SU-DHL-6 (cell line): ENCODE results near the gene CDKL4.

Experiments
- H2AFZ ChIP-seq: fragments of 200-600 bp; sonication (generic); 2 replicates; pipeline ENCODE4 v1.6.1; 2014; ENCODE audit warnings: low read depth, mild to moderate bottlenecking, moderate library complexity, mixed read lengths, antibody characterized with exemption, low read length; ENCODE audit not compliant: severe bottlenecking
- H3F3A ChIP-seq: fragments of 200-600 bp; shearing (Covaris generic); 2 replicates; pipeline ENCODE4 v1.6.0; 2016; ENCODE audit warnings: antibody characterized with exemption, mild to moderate bottlenecking; ENCODE audit not compliant: insufficient read depth
- H3K27ac ChIP-seq: fragments of 200-600 bp; sonication (generic); 2 replicates; pipeline ENCODE4 v1.5.1; 2016; ENCODE audit warnings: low read depth, mild to moderate bottlenecking, low read length, moderate library complexity, mixed read lengths
- H3K27me3 ChIP-seq: fragments of 200-600 bp; sonication (generic), shearing (Covaris generic); 2 replicates; pipeline ENCODE4 v1.6.0; 2014; ENCODE audit warnings: mild to moderate bottlenecking, low read length
- H3K36me3 ChIP-seq: fragments of 200-600 bp; sonication (generic); 2 replicates; pipeline ENCODE4 v1.6.1; 2014; ENCODE audit warnings: mild to moderate bottlenecking, low read length, mixed read lengths
- H3K4me2 ChIP-seq: fragments of 300-600, 200-600 bp; shearing (Covaris generic), sonication (generic); 2 replicates; pipeline ENCODE4 v1.6.0; 2014; ENCODE audit warnings: low read length, low read depth, mild to moderate bottlenecking; ENCODE audit not compliant: poor library complexity, severe bottlenecking
- H3K4me3 ChIP-seq: fragments of 200-600 bp; sonication (generic); 2 replicates; pipeline ENCODE4 v1.5.1; 2014; ENCODE audit warnings: antibody characterized with exemption, low read length, mild to moderate bottlenecking, mixed read lengths; ENCODE audit not compliant: insufficient read depth, poor library complexity, severe bottlenecking
- H3K79me2 ChIP-seq: fragments of 200-600 bp; sonication (generic); 2 replicates; pipeline ENCODE4 v1.6.1; 2014; ENCODE audit warnings: mild to moderate bottlenecking, low read length, moderate library complexity; ENCODE audit not compliant: insufficient read depth
- H3K9ac ChIP-seq: fragments of 200-600 bp; sonication (generic); 2 replicates; pipeline ENCODE4 v1.7.0; 2014; ENCODE audit warnings: mild to moderate bottlenecking, low read length
- H3K9me2 ChIP-seq: fragments of 200-600 bp; sonication (generic); replicated peaks from 2 replicates; pipeline ENCODE4 v1.6.1; 2014; ENCODE audit warnings: low read length; ENCODE audit not compliant: insufficient read depth
- H3K9me3 ChIP-seq: fragments of 200-600 bp; sonication (generic); 2 replicates; pipeline ENCODE4 v1.6.1; 2014; ENCODE audit warnings: low read length, mixed read lengths; ENCODE audit not compliant: insufficient read depth
- H4K20me1 ChIP-seq: fragments of 200-600 bp; sonication (generic); 2 replicates; pipeline ENCODE4 v1.6.1; 2014; ENCODE audit warnings: low read depth, mild to moderate bottlenecking, antibody characterized with exemption, low read length, moderate library complexity, mixed read lengths
- CTCF ChIP-seq: fragments of 200-600 bp; sonication (generic); IDR thresholded peaks from one replicate; pipeline ENCODE4 v1.5.1; 2017; ENCODE audit warnings: antibody characterized with exemption, mild to moderate bottlenecking, low read length, moderate library complexity; ENCODE audit not compliant: insufficient read depth, poor library complexity, severe bottlenecking
- EZH2phosphoT487 ChIP-seq: fragments of 200-600 bp; sonication (generic), shearing (Covaris generic); conservative IDR thresholded peaks from 2 replicates; pipeline ENCODE4 v1.6.1; 2018; ENCODE audit warnings: mild to moderate bottlenecking, antibody characterized with exemption, low read length, moderate library complexity, mixed read lengths

Gene CDKL4

GRCh38 chr2:39178756-39179155, 65.0 kb downstream of the CDKL4 start:
- Histone ChIP-seq H2AFZ (no peak overlapping the region), H3K4me3 (no peak overlapping the region), H3F3A (no peaks in the 10 kb centered on the region)

GRCh38 chr2:39176997-39177396, 66.8 kb downstream of the CDKL4 start:
- Histone ChIP-seq H3K9me2 (no peaks in the 10 kb centered on the region), H3K9ac (no peak overlapping the region), H3F3A (no peaks in the 10 kb centered on the region), H3K27me3 (no peaks in the 10 kb centered on the region), H3K4me3 (no peak overlapping the region), H3K9me3 (no peaks in the 10 kb centered on the region), H2AFZ (no peak overlapping the region), H3K79me2 (no peaks in the 10 kb centered on the region), H4K20me1 (no peaks in the 10 kb centered on the region), H3K4me2 (no peak overlapping the region), H3K27ac (no peak overlapping the region), H3K36me3 (no peaks in the 10 kb centered on the region)
- TF ChIP-seq CTCF (no peak), EZH2phosphoT487 (no peak)

More at GRCh38 chr2:39178756-39179155, 65.0 kb downstream of the CDKL4 start:
- no peaks in the 10 kb centered on the region for H3K36me3 ChIP-seq
- H3K27ac ChIP-seq, result no peak overlapping the region
- H3K79me2 ChIP-seq, result no peaks in the 10 kb centered on the region
- no peaks in the 10 kb centered on the region for H3K9me2 ChIP-seq
- H3K9me3 ChIP-seq, result no peaks in the 10 kb centered on the region
- no peaks in the 10 kb centered on the region for H3K27me3 ChIP-seq
- TF ChIP-seq CTCF (no peak), EZH2phosphoT487 (no peak)
- H4K20me1 ChIP-seq, result no peaks in the 10 kb centered on the region
- H3K4me2 ChIP-seq, result no peak overlapping the region
- H3K9ac ChIP-seq, result no peak overlapping the region

GRCh38 chr2:39175026-39175812, 68.6 kb downstream of the CDKL4 start:
- no peak overlapping the region for H3K4me2 ChIP-seq
- H3K4me3 ChIP-seq, result no peak overlapping the region
- H3K27me3 ChIP-seq, result no peaks in the 10 kb centered on the region
- H3K9me2 ChIP-seq, result no peaks in the 10 kb centered on the region
- no peaks in the 10 kb centered on the region for H3F3A ChIP-seq
- no peaks in the 10 kb centered on the region for H3K9me3 ChIP-seq
- no peaks in the 10 kb centered on the region for H3K79me2 ChIP-seq
- no peaks in the 10 kb centered on the region for H4K20me1 ChIP-seq
- TF ChIP-seq EZH2phosphoT487, result no peak
- TF ChIP-seq CTCF, result no peak
- no peak overlapping the region for H3K27ac ChIP-seq
- no peaks in the 10 kb centered on the region for H3K36me3 ChIP-seq
- no peak overlapping the region for H2AFZ ChIP-seq
- H3K9ac ChIP-seq, result no peak overlapping the region
